ENCODE results near the gene SLC2A4.
A peak's percentile ranks its signal among the peaks of the same experiment; 100 is the strongest.
"Not testable (repeated sequence)": the region's sequence is repeated elsewhere in the genome, so short reads cannot be mapped to it uniquely, and the experiment has no call there.

The SLC2A4 gene

DNA sequence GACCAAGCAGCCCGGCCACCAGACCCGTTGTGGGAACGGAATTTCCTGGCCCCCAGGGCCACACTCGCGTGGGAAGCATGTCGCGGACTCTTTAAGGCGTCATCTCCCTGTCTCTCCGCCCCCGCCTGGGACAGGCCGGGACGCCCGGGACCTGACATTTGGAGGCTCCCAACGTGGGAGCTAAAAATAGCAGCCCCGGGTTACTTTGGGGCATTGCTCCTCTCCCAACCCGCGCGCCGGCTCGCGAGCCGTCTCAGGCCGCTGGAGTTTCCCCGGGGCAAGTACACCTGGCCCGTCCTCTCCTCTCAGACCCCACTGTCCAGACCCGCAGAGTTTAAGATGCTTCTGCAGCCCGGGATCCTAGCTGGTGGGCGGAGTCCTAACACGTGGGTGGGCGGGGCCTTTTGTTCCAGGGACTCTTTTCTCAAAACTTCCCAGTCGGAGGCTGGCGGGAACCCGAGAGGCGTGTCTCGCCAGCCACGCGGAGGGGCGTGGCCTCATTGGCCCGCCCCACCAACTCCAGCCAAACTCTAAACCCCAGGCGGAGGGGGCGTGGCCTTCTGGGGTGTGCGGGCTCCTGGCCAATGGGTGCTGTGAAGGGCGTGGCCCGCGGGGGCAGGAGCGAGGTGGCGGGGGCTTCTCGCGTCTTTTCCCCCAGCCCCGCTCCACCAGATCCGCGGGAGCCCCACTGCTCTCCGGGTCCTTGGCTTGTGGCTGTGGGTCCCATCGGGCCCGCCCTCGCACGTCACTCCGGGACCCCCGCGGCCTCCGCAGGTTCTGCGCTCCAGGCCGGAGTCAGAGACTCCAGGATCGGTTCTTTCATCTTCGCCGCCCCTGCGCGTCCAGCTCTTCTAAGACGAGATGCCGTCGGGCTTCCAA, at the start of gene SLC2A4:
Gene SLC2A4, plus strand, starts transcription at position 645 of the 879 bp plus-strand sequence. Its CDS starts 217 bp downstream, at position 862.
- peak; percentile 87 to 96 for DNase-seq

DNA sequence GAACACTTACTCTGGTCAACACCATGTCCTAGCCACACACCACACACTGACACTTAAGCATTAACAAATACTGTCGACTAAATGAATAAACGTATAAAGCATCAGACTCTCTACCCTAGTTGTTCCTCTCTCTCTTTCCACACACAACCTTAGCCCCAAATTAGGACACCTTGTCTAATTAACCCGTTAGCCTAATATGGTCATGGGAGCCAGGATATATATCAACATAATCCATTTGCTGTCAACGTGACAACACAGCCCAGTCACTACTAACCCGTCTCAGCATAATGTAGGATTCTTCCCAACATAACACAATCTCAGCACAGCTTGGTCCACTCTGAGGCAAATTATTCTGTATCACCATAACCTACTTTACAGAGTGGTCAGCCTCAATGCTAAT, 49.4 kb upstream of the SLC2A4 start:
- DNase-seq: no peak

DNA sequence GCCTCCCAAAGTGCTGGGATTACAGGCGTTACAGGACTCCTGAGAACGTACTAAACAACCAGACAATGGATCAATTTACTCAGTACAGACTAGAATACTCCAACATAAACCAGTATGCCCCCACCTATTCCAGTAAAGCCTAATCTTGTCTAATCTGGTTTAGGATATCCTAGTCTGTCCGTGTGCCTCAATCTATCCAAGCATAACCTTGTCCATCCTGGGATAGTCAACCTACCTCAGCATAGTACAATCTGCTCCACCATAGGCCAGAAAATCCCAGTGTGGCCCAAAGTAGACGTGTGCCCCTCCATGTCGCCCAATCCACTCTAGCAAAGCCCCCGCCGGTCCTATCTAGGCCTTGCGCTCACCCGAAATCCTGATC, 47.8 kb upstream of the SLC2A4 start:
- no peak for DNase-seq

DNA sequence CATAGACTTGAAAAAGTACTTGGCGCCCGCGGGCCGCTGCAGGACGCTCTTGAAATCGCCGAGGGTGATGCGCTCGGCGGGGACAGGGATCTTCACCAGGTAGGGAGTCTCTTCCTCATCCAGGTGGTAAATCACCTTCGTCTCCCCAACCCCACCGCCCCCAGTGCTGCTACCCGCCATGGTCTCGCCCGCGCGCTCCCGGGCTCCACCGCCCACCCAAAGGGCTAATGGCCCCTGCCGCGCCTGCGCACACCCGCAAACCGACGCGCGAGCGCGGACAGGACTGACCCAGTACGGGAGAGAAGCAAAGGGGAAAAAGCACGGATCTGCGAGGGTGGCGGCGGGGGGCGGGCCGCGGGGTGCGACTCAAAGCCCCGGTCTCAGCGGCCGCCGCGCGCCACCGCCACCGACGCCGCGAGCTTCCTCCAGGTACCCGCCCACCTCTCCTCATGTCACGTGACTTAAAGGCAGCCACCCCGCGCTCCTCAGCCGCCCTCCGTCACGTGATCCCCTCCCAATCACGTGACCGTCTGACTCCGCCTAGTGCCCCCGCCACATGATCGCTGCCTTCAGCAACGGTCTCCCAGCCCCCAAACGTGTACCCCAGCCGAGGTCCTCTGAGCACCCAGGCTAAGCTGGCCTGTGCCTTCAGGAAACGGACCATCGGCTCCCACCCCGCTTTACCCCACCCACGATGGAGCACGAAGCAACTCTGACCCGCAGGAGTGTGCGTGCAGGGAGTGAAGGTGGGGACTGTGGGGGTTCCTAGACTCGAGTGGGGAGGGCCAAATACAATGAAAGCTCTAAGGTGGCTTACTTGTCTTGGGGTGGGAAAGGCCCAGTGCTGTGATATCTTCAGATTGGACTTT, 47.2 kb upstream of the SLC2A4 start, which contains the start of gene DVL2:
Gene DVL2, minus strand, starts transcription at position 435 of the 869 bp plus-strand sequence. Its CDS starts 255 bp downstream, at position 180.
- DNase-seq: peak; percentile 67 to 91

DNA sequence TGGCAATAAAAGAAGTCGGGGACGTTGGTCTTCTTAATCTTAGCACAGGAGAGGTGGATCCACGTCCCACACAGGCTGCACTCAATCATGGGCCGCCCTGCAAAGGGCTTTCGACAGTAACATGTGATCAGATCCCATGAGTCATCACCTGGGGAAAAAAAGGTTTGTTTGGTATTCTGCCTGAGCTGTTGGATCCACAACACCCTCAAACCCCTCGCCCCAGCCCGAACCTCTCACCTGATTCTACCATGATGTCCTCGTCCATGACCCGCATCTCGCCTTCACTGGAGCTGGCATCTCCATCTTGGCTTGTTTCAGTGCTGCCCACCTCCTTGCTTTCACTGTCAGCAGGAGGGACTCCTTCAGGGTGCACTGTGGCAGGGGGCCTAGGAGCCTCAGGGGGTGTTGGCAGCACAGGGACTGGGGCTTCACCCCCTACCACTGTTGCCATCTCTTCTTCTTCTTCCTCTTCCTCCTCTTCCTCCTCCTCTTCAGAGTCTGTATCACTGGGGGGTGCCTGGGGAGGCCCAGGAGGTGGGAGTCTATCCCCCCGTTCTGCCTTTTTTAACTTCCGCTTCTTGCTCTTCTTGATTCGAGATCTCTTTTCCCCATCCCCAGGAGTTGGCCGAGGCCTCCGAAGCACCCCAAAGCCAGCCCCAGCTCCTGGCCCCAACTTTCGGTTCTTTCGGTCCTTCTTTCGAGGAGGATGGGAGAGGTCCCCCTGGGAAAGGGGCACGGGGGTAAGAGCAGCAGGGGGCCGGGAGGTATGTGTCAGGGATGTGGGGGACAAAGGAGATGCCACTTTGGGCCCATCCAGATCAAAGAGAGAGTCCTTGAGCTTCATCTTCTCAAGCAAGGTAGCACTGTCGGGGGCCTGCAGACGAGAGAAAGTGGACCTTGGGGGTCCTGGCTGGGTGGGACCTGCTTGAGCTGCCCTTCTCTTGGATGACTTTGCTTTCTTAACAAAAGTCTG, 45.5 kb upstream of the SLC2A4 start:
- DNase-seq: no peak

DNA sequence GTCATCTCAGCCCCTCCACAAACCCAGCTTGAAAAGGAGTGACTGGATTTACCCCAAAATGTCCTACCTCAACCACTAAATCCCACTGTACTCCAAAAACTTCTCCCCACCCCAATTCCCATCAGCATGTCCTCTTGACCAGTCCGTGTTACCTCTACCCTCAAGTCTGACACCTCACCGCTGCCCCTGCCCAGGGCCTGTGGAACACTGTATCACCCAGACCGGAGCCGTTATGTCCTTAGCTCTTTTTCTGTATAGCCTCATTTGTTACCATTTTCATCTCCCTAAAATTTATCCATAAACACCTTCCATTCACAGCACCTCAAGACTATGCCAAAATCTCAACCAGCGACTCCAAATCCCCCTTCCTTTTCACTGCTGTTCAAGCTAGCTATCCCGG, 44.7 kb upstream of the SLC2A4 start:
- DNase-seq: no peak

DNA sequence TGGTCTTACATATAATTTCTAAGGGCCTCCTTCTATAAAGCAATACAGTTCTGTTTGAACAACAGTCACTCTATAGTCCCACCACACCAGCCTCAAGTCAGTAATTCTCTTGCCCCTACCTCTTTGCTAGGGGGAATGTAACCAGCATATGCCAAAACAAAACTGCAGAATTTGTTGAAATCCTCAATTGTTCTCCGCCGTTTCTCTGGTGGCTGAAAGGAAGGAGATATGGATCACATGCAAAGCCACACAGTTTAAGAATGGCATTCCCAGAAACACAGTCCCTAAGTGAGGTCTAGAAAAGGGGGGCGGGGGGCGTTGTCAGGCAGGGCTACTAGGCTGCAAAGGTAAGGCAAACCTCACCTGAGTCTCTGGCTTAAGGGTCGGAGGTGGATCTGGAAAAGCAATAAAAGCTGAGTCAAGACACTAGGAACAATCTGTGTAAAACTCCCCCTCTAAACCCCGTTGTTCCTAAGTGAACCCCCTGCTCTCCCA, 44.2 kb upstream of the SLC2A4 start:
- no peak for DNase-seq

DNA sequence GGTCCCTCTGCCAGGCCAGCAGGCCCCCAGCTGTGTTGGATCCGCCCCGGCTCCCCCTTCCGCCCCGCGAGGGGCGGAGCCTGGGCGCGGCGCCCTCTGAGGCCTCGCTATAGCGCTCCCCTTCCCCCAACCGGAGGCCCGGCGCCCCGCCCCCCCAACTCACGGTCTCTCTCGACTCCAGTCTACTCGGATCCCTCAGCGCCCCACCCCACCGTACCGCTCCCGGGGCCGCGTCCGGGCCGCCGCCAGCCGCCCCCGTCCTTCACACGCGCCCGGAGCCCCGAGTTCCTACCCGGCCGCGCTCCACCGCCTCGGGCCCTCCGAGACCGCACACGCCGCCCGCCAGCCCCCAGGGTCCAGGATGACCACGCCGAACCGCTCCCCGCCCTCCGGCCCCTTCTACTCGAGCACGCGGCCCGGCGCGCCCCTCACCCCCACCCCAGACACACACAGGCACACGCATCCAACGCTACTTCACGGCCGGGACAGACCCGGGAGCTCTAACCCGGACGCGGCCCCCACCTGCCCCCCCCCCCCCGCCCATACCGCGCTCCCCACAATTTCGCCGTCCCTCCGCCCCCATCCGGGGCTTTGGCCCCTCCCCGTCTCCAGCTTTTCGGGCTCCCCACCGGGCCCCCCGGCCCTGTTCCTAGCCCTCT, 43.6 kb upstream of the SLC2A4 start:
- peak in 1 of 2 experiments; percentile 61 for DNase-seq

DNA sequence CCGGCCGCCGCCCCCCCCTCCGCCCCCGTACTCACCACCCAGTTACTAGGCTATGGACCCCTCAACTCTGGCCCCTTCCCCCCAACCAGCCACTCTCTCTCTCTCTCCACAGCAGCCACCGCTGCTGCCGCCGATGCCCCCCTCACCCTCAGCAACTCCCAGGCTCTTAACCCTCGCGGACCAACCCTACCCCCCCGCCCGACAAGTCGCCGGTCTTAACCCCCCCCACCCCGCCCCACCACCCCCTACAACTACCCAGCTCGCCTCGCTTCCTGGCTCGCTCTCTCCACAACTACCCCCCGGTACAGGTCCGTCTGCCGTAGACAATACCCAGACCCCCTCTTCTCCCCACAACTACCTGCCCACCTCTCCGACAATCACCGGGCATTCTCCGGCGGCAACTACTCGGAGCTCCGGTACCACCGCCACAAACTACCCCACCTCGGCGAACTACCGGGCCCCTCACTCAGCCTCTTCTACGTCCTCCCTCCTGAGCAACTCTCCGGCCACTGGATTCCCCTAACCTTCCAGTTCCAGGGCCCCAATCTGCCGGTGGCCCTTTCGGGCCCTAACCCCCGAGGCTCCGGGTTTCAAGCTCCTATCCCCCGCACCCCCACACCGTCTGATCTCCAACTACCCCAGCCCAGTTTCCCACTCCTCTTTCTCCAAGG, 43.0 kb upstream of the SLC2A4 start:
- DNase-seq: peak in 1 of 2 experiments; percentile 41

DNA sequence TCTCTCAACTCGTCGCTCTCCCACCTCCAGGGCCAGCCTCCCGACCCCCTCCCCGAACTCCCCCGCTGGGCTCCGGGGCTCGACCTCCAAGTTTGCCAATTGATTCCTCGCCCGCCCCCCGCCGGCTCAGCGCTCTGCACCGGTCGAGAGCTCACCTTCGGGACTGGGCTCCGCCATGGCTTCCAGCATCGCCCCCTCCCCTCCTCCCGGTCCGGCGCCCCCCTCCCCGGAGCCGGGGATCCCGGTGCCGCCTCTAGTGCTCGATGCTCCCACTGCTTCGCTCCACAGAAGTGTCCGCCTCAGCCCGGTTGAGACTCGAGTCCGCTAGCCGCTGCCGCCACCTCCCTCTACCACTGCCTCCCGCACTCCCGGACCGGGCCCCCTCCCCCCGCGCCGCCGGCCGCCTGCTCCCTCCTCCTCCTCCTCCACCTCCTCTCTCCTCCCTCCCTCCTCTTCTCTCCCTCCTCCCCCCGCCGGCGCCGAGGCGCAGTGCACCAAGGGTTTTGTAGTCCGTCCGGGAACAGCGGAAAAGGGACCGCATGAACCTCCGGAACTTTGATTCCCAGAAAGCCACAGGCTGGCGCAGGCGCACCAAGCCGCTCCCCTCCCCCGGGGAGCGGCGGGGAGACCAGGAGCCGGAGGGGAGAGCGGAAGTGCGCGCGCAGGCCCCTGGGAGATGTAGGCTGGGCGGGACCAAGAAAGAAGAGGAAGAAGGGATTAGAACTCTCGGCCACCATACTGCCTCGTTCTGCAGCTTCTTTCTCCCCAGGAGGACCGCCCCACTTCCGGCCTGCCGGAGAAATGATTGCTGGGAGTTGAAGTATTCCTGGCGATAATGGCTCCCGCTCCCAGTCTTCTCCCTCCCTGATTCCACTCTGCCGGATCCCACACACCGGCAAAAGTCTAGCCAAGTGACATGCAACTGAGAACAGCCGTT, 42.2 kb upstream of the SLC2A4 start, which contains the start of gene PHF23:
Gene PHF23, minus strand, starts transcription at position 367 of the 937 bp plus-strand sequence. Its CDS starts 178 bp downstream, at position 189.
- DNase-seq: peak; percentile 97 to 98

DNA sequence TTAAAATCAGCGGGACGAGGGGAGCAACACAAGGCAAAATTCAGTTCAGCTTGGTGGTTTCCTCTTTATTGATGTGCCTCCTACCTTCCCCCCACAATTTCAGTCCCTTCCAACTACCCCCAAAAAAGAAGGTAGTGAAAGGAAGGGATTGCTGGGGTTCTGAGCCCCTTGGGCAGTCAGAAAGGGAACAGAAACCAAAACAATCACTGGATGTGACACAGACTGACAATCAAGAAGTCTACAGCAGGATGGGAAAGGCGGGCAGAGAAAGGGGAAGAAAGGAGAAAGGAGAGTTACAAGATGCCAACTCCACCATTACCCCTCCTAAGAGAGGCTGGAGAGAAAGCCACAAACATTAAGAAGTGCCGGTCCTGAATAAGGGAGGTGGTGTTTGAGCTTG, 41.1 kb upstream of the SLC2A4 start:
- no peak for DNase-seq

DNA sequence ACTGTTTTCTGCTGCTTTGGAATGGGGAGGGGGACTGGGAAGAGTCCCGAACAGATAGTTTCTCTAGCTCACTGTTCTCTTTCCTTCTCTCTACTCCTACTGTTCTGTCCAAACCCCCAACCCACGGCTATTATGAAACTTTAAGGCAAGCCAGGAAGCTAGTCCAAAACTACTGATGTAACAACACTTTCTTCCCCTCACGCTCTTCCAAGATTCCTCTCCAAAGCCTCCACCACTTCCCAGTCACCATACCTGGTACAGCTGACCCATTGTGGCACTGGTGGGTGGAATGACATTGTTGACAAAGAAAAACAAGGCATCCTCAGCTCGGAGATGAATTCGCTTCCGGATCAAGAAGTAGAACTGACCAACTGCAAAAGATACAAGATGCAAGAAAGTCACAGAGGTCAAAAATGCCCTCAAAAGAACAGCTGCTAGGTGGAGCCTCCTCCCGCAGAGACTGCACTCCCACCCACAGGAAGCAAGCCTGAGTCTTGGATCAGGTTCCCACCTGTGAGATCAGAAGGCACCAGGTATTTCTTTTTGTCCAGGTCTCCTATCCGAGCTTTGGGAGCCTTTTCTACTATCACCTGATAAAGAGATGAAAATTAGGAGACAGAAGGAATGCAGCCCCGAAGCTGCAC, 40.3 kb upstream of the SLC2A4 start:
- DNase-seq: no peak

DNA sequence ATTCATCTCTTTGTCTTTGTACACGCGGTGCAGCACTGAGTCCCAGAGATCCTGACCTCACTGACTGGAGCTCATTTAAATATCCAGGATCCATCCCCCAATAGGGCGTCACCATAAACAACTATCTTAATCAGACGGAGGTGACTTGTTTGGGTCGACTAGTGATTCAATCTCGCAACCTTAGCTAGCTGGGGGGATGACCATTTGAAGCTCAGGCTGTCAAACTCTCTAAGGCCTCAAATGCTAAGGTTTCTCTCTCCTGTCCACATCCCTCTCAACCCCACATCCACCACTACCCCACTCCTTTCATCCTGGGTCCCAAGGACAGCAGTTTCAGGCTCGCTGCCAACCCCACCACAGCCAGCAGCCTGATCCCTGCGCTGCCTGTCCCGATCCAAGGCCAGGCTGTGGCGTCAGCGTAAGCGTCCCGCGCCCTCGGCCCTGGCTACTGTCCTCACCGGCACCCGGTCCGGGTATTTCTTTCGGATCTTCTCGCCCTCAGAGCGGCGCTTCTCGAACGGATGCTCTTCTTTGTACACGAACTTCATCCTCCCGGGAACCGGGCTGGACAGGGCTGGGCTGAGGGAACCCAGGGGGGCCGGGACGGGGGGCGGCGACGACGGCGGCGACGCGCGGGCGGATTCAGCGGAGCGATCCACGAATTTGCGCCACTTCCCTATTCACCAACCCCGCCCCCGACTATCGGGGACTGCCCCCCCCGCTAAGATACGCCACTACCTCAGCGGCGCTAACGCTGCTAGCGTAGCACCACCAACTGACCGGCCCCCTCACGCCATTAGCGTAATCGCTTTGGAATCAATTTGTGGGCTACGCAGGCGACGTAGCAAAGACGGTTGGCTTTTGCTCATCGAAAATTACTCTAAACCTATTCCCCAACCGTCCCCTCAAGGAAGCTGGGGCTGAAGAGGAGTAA, 39.5 kb upstream of the SLC2A4 start, which contains the start of gene GABARAP:
Gene GABARAP, minus strand, starts transcription at position 667 of the 934 bp plus-strand sequence. Its CDS starts 119 bp downstream, at position 548.
- peak; percentile 74 to 89 for DNase-seq

DNA sequence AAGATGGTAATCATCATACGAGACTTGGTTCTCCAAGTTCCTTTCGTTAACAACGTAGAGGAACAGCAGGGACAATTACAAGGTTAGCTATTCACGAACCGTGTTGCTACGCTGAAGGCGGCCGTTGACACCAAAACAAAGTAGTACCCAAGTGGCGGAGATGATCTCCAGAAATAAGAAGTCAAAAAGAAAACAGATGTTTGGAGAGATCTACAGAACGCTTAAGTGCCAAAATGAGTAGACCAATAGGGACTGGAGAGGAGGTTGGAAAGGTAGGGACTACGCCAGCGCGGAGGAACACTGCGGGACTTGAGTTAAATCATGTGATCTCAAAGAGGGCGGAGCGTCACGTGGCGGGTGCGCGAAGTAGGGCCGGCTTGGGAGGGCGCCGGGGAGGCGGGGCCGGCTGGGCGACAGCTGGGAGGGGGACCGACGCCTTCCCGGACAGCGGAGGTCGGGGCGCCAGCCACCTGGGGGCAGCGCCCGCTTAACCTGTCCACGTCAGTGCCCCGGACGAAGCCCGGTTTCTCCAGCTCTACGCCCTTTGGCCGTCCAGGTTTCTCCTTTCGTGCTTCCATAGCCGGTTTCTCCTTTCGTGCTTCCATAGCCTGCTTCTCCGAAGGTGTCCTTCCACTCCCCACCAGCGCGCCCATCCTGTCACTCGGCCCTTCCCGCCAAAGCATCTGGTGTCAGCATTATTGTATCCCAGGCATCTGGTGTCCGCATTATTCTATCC, 38.6 kb upstream of the SLC2A4 start:
- DNase-seq: peak; percentile 79 to 93

DNA sequence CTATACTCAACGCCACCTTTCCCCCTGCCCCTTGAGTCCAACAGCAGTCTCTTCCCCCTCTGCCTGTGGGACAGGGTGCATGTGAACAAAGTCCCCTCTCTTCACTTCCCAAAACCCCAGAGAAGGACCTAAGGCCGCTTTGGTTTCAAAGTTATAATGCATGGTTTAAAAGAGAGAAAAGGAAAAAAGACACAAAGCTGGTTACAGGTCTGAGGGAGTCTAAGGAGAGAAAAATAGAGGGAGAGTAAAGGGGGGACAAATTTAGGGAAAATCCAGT, 38.1 kb upstream of the SLC2A4 start:
- no peak for DNase-seq

DNA sequence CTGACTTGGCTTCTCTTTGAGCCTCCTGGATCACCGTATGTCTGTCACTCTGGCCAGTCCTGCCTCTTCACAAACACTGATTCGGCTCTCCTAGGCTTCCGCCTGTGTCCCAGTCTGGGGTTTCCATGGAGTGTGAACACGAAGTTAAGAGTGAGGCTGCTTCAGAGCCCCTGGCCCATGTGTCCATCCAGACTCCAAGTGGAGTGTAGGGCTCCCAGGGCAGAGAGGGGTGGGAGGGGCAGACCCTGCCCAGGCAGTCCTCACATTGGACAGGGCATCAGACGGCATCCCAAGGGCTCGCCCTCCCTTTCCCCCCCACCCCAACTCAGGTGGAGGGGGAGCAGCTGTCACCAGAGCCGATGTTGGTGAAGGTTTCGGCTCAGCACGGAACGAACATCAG, 37.7 kb upstream of the SLC2A4 start:
- DNase-seq: not testable (repeated sequence)

DNA sequence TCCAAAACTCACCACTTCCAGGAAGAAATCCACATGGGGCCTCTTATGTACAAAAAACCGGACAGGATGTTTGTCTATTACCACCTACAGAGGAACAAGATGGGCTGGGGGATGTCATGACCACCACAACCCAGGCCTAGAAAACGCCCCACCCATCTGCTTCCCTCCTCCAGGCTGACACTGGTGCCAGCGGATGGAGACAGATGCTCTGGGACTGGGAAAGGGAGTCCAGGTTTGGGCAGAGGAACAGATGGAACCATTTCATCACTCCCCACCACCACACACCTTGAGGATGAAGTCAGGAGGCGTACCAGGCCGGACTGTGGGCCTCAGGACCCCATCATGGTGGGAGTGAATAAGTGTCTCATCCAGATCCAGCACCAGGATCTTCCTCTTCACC, 34.7 kb upstream of the SLC2A4 start:
- DNase-seq: no peak

Measured in NCI-H526 (cell line).